GM20000 (cell line): Measurements from ENCODE around the gene RIMBP2.
"Not testable (repeated sequence)": the region's sequence is repeated elsewhere in the genome, so short reads cannot be mapped to it uniquely, and the experiment has no call there.

Experiments used
- DNase-seq: peaks from one replicate; pipeline ENCODE4 v3.0.0; 2012; ENCODE audit warnings: low spot score
- CTCF ChIP-seq: IDR thresholded peaks from 2 replicates; pipeline ENCODE4 v1.5.1; 2012; ENCODE audit warnings: mild to moderate bottlenecking, control low read depth; ENCODE audit errors: extremely low read depth, missing control alignments

RIMBP2 gene

GRCh38 chr12:130592641-130593040 is 123.5 kb downstream of the RIMBP2 start:
- no peak for TF ChIP-seq CTCF
- no peak for DNase-seq

- no peak for DNase-seq
- TF ChIP-seq CTCF, result no peak
These were observed 124.4 kb downstream of the RIMBP2 start for GRCh38 chr12:130591736-130592135.

- no peak for DNase-seq
- no peak for TF ChIP-seq CTCF
These were observed 125.4 kb downstream of the RIMBP2 start for GRCh38 chr12:130590685-130591084.

- TF ChIP-seq CTCF, result no peak
- no peak for DNase-seq
These were observed 126.4 kb downstream of the RIMBP2 start for GRCh38 chr12:130589540-130590317.

GRCh38 chr12:130588696-130589539 is 127.2 kb downstream of the RIMBP2 start:
- DNase-seq, result no peak
- TF ChIP-seq CTCF, result no peak

GRCh38 chr12:130587966-130588365 is 128.1 kb downstream of the RIMBP2 start:
- no peak for TF ChIP-seq CTCF
- no peak for DNase-seq

- DNase-seq, result not testable (repeated sequence)
These were observed 131.6 kb downstream of the RIMBP2 start for GRCh38 chr12:130584475-130584874.
